Trophoblast cell (in vitro differentiated cells and primary cell): ENCODE measurements around the gene PTRH1.
A peak's percentile ranks its signal among the peaks of the same experiment; 100 is the strongest.

Experiments used
- DNase-seq, 2 donors: peaks; one replicate each; pipeline ENCODE4 v3.0.0-alpha.2; 2016
- H2AFZ ChIP-seq: 2 replicates; pipeline ENCODE4 v1.6.1; 2013; ENCODE audit warnings: low read length, moderate library complexity, mild to moderate bottlenecking; ENCODE audit not compliant: insufficient read depth, poor library complexity
- H2AK5ac ChIP-seq: 2 replicates; pipeline ENCODE4 v1.6.1; 2013; ENCODE audit warnings: mild to moderate bottlenecking, low read length
- H2BK120ac ChIP-seq: 2 replicates; pipeline ENCODE4 v1.6.1; 2013; ENCODE audit warnings: low read length, mild to moderate bottlenecking, moderate library complexity; ENCODE audit not compliant: insufficient read depth, poor library complexity
- H2BK12ac ChIP-seq: 2 replicates; pipeline ENCODE4 v1.6.1; 2013; ENCODE audit warnings: mild to moderate bottlenecking, low read length, moderate library complexity
- H2BK5ac ChIP-seq: 2 replicates; pipeline ENCODE4 v1.6.1; 2013; ENCODE audit warnings: low read length, low read depth, moderate library complexity, mild to moderate bottlenecking; ENCODE audit not compliant: poor library complexity
- H3K14ac ChIP-seq: 2 replicates; pipeline ENCODE4 v1.6.1; 2013; ENCODE audit warnings: mild to moderate bottlenecking, low read length
- H3K18ac ChIP-seq: 2 replicates; pipeline ENCODE4 v1.6.1; 2013; ENCODE audit warnings: mild to moderate bottlenecking, low read length
- H3K23ac ChIP-seq: 2 replicates; pipeline ENCODE4 v1.6.1; 2013; ENCODE audit warnings: low read length
- H3K27ac ChIP-seq: 2 replicates; pipeline ENCODE4 v1.5.1; 2013; ENCODE audit warnings: low read depth, mild to moderate bottlenecking, inconsistent platforms, low read length, moderate library complexity
- H3K27me3 ChIP-seq: 2 replicates; pipeline ENCODE4 v1.6.1; 2013; ENCODE audit warnings: inconsistent platforms, mild to moderate bottlenecking, low read length, moderate library complexity; ENCODE audit not compliant: insufficient read depth
- H3K36me3 ChIP-seq, 2 experiments: 1 replicate in 1 of 2; 2 replicates in 1 of 2; pipeline ENCODE4 v1.6.1; 2013; ENCODE audit warnings: low read length in 2 of 2, mild to moderate bottlenecking in 2 of 2, moderate library complexity in 1 of 2; ENCODE audit not compliant: insufficient read depth in 2 of 2, control insufficient read depth in 1 of 2
- H3K4ac ChIP-seq: 2 replicates; pipeline ENCODE4 v1.6.1; 2013; ENCODE audit warnings: low read depth, mild to moderate bottlenecking, low read length, moderate library complexity
- H3K4me1 ChIP-seq, 2 experiments: 1 replicate in 1 of 2; 2 replicates in 1 of 2; pipeline ENCODE4 v1.6.1; 2013; ENCODE audit warnings: low read length in 2 of 2, mild to moderate bottlenecking in 2 of 2, moderate library complexity in 1 of 2; ENCODE audit not compliant: insufficient read depth in 2 of 2, control insufficient read depth in 1 of 2
- H3K4me2 ChIP-seq: 2 replicates; pipeline ENCODE4 v1.6.1; 2013; ENCODE audit warnings: inconsistent platforms, mild to moderate bottlenecking, low read length, moderate library complexity
- H3K4me3 ChIP-seq: 2 replicates; pipeline ENCODE4 v1.5.1; 2013; ENCODE audit warnings: mild to moderate bottlenecking, low read depth, low read length, inconsistent platforms
- H3K79me1 ChIP-seq: one replicate; pipeline ENCODE4 v1.6.1; 2013; ENCODE audit warnings: low read length
- H3K79me2 ChIP-seq: 2 replicates; pipeline ENCODE4 v1.6.1; 2013; ENCODE audit warnings: low read length, mild to moderate bottlenecking; ENCODE audit not compliant: control insufficient read depth, insufficient read depth, poor library complexity
- H3K9ac ChIP-seq: 2 replicates; pipeline ENCODE4 v1.6.1; 2013; ENCODE audit warnings: mild to moderate bottlenecking, low read length
- H3K9me3 ChIP-seq: 2 replicates; pipeline ENCODE4 v1.6.1; 2013; ENCODE audit warnings: low read depth, mild to moderate bottlenecking, control low read depth, inconsistent platforms, low read length; ENCODE audit not compliant: insufficient read depth
- H4K12ac ChIP-seq: 2 replicates; pipeline ENCODE4 v1.6.1; 2013; ENCODE audit warnings: low read depth, mild to moderate bottlenecking, low read length, moderate library complexity
- H4K8ac ChIP-seq: 2 replicates; pipeline ENCODE4 v1.6.1; 2013; ENCODE audit warnings: low read depth, mild to moderate bottlenecking, low read length, moderate library complexity
- H4K91ac ChIP-seq: one replicate; pipeline ENCODE4 v1.6.1; 2013; ENCODE audit warnings: low read depth, mild to moderate bottlenecking, low read length, moderate library complexity
- WGBS: extraction: QIAGEN DNeasy Blood & Tissue Kit; methylation state at CpG from one replicate; pipeline ENCODE4 v1.1.7; 2013; ENCODE audit warnings: missing lambda C conversion rate; ENCODE audit not compliant: insufficient read length, insufficient coverage; ENCODE audit errors: extremely low coverage; 5-methylcytosine and 5-hydroxymethylcytosine counted together

PTRH1 gene

GRCh38 chr9:127700594-127701255 lies 14.7 kb downstream of the PTRH1 start:
- Histone ChIP-seq H3K9me3 (no peaks in the 10 kb centered on the region), H3K27ac (no peak overlapping the region), H3K4ac (no peak overlapping the region), H2BK12ac (no peak overlapping the region), H3K9ac (no peak overlapping the region), H3K79me2 (no peaks in the 10 kb centered on the region), H3K79me1 (peaks cover 3% of the 10 kb centered on the region), H3K36me3 (no peaks in the 10 kb centered on the region), H3K27me3 (no peaks in the 10 kb centered on the region), H2AFZ (no peak overlapping the region), H3K23ac (no peak overlapping the region), H4K12ac (no peak overlapping the region), H3K18ac (no peak overlapping the region), H4K91ac (no peak overlapping the region), H3K4me3 (no peak overlapping the region), H2AK5ac (no peak overlapping the region), H2BK120ac (no peak overlapping the region), H4K8ac (no peak overlapping the region), H3K4me2 (no peak overlapping the region), H3K14ac (no peak overlapping the region), H2BK5ac (no peak overlapping the region), H3K4me1 (peaks cover 0 to 3% of the 10 kb centered on the region in 2 experiments)
- DNase-seq, result no peak
- no CpG with 5 or more reads among the region's 5 CpGs for WGBS

DNA sequence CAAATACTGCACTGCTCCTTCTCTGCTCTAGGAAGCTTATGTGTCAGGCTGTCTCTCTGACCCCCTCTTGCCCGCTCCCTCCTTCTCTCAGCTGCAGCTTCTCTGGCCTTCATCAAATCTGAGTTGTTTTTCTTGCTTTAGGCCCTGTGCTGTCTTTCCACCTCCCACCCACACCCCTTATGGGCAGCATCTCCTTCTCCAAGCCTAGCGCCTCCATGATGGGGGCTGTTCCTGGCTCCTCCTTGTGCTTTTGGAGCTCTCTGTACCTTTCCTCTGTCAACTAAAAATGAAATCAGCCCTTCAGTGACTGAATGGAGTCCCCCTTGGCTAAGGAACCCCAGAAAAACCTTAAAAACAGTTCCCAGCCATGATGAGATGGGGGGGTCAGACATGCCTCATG lies 15.3 kb downstream of the PTRH1 start:
- H2AFZ ChIP-seq, result no peak overlapping the region
- no peak overlapping the region for H3K14ac ChIP-seq
- peaks cover 3% of the 10 kb centered on the region for H3K79me1 ChIP-seq
- no peaks in the 10 kb centered on the region for H3K79me2 ChIP-seq
- H2AK5ac ChIP-seq, result no peak overlapping the region
- no peaks in the 10 kb centered on the region for H3K36me3 ChIP-seq
- H3K27ac ChIP-seq, result no peak overlapping the region
- no peak overlapping the region for H4K8ac ChIP-seq
- H3K4me2 ChIP-seq, result no peak overlapping the region
- H3K4me3 ChIP-seq, result no peak overlapping the region
- no peak overlapping the region for H2BK120ac ChIP-seq
- H4K12ac ChIP-seq, result no peak overlapping the region
- DNase-seq, result no peak
- no peak overlapping the region for H4K91ac ChIP-seq
- no peak overlapping the region for H3K23ac ChIP-seq
- H3K18ac ChIP-seq, result no peak overlapping the region
- no peak overlapping the region for H3K4ac ChIP-seq
- peaks cover 0 to 3% of the 10 kb centered on the region in 2 experiments for H3K4me1 ChIP-seq
- WGBS, result no CpG with 5 or more reads among the region's 2 CpGs
- H3K9me3 ChIP-seq, result no peaks in the 10 kb centered on the region
- H3K9ac ChIP-seq, result no peak overlapping the region
- H2BK12ac ChIP-seq, result no peak overlapping the region
- no peak overlapping the region for H2BK5ac ChIP-seq
- no peaks in the 10 kb centered on the region for H3K27me3 ChIP-seq

GRCh38 chr9:127698985-127699670 lies 16.3 kb downstream of the PTRH1 start:
- Histone ChIP-seq H4K12ac (peak overlapping the region; percentile 60), H3K36me3 (no peaks in the 10 kb centered on the region), H2BK5ac (no peak overlapping the region), H2BK120ac (peak overlapping the region; percentile 1), H4K91ac (peak overlapping the region; percentile 40), H2AK5ac (no peak overlapping the region), H3K23ac (no peak overlapping the region), H3K4me3 (peak overlapping the region; percentile 46), H3K9ac (no peak overlapping the region), H3K4me2 (peak overlapping the region; percentile 92), H3K18ac (peak overlapping the region; percentile 4), H3K9me3 (no peaks in the 10 kb centered on the region), H4K8ac (peak overlapping the region; percentile 76), H3K27me3 (no peaks in the 10 kb centered on the region), H3K4ac (peak overlapping the region; percentile 5), H2BK12ac (no peak overlapping the region), H3K79me2 (no peaks in the 10 kb centered on the region), H3K4me1 (peaks cover 0 to 3% of the 10 kb centered on the region in 2 experiments), H2AFZ (peak overlapping the region; percentile 24), H3K79me1 (peaks cover 3% of the 10 kb centered on the region), H3K27ac (no peak overlapping the region), H3K14ac (peak overlapping the region; percentile 18)
- DNase-seq, result peak; percentile 96 to 98
- no CpG with 5 or more reads among the region's 41 CpGs for WGBS

GRCh38 chr9:127698386-127698785 lies 17.1 kb downstream of the PTRH1 start:
- H3K18ac ChIP-seq, result no peak overlapping the region
- no peak overlapping the region for H3K9ac ChIP-seq
- H3K4me3 ChIP-seq, result no peak overlapping the region
- H3K4me1 ChIP-seq, result peaks cover 0 to 3% of the 10 kb centered on the region in 2 experiments
- no peak overlapping the region for H3K4me2 ChIP-seq
- no peak overlapping the region for H4K91ac ChIP-seq
- H4K12ac ChIP-seq, result no peak overlapping the region
- H3K36me3 ChIP-seq, result no peaks in the 10 kb centered on the region
- H3K4ac ChIP-seq, result no peak overlapping the region
- no peak overlapping the region for H2BK120ac ChIP-seq
- H3K79me2 ChIP-seq, result no peaks in the 10 kb centered on the region
- H3K23ac ChIP-seq, result no peak overlapping the region
- no peak overlapping the region for H3K14ac ChIP-seq
- H4K8ac ChIP-seq, result no peak overlapping the region
- no peak overlapping the region for H3K27ac ChIP-seq
- H2AFZ ChIP-seq, result no peak overlapping the region
- WGBS, result no CpG with 5 or more reads among the region's 5 CpGs
- H2AK5ac ChIP-seq, result no peak overlapping the region
- no peak for DNase-seq
- H2BK12ac ChIP-seq, result no peak overlapping the region
- no peaks in the 10 kb centered on the region for H3K9me3 ChIP-seq
- H3K27me3 ChIP-seq, result no peaks in the 10 kb centered on the region
- H2BK5ac ChIP-seq, result no peak overlapping the region
- peaks cover 3% of the 10 kb centered on the region for H3K79me1 ChIP-seq
